SU-DHL-6 (cell line): ENCODE results near the gene LFNG.

ENCODE experiments used
- H2AFZ ChIP-seq: fragments of 200-600 bp; sonication (generic); 2 replicates; pipeline ENCODE4 v1.6.1; 2014; ENCODE audit warnings: low read depth, mild to moderate bottlenecking, moderate library complexity, mixed read lengths, antibody characterized with exemption, low read length; ENCODE audit not compliant: severe bottlenecking
- H3F3A ChIP-seq: fragments of 200-600 bp; shearing (Covaris generic); 2 replicates; pipeline ENCODE4 v1.6.0; 2016; ENCODE audit warnings: antibody characterized with exemption, mild to moderate bottlenecking; ENCODE audit not compliant: insufficient read depth
- H3K27ac ChIP-seq: fragments of 200-600 bp; sonication (generic); 2 replicates; pipeline ENCODE4 v1.5.1; 2016; ENCODE audit warnings: low read depth, mild to moderate bottlenecking, low read length, moderate library complexity, mixed read lengths
- H3K27me3 ChIP-seq: fragments of 200-600 bp; sonication (generic), shearing (Covaris generic); 2 replicates; pipeline ENCODE4 v1.6.0; 2014; ENCODE audit warnings: mild to moderate bottlenecking, low read length
- H3K36me3 ChIP-seq: fragments of 200-600 bp; sonication (generic); 2 replicates; pipeline ENCODE4 v1.6.1; 2014; ENCODE audit warnings: mild to moderate bottlenecking, low read length, mixed read lengths
- H3K4me2 ChIP-seq: fragments of 300-600, 200-600 bp; shearing (Covaris generic), sonication (generic); 2 replicates; pipeline ENCODE4 v1.6.0; 2014; ENCODE audit warnings: low read length, low read depth, mild to moderate bottlenecking; ENCODE audit not compliant: poor library complexity, severe bottlenecking
- H3K4me3 ChIP-seq: fragments of 200-600 bp; sonication (generic); 2 replicates; pipeline ENCODE4 v1.5.1; 2014; ENCODE audit warnings: antibody characterized with exemption, low read length, mild to moderate bottlenecking, mixed read lengths; ENCODE audit not compliant: insufficient read depth, poor library complexity, severe bottlenecking
- H3K79me2 ChIP-seq: fragments of 200-600 bp; sonication (generic); 2 replicates; pipeline ENCODE4 v1.6.1; 2014; ENCODE audit warnings: mild to moderate bottlenecking, low read length, moderate library complexity; ENCODE audit not compliant: insufficient read depth
- H3K9ac ChIP-seq: fragments of 200-600 bp; sonication (generic); 2 replicates; pipeline ENCODE4 v1.7.0; 2014; ENCODE audit warnings: mild to moderate bottlenecking, low read length
- H3K9me2 ChIP-seq: fragments of 200-600 bp; sonication (generic); replicated peaks from 2 replicates; pipeline ENCODE4 v1.6.1; 2014; ENCODE audit warnings: low read length; ENCODE audit not compliant: insufficient read depth
- H3K9me3 ChIP-seq: fragments of 200-600 bp; sonication (generic); 2 replicates; pipeline ENCODE4 v1.6.1; 2014; ENCODE audit warnings: low read length, mixed read lengths; ENCODE audit not compliant: insufficient read depth
- H4K20me1 ChIP-seq: fragments of 200-600 bp; sonication (generic); 2 replicates; pipeline ENCODE4 v1.6.1; 2014; ENCODE audit warnings: low read depth, mild to moderate bottlenecking, antibody characterized with exemption, low read length, moderate library complexity, mixed read lengths
- CTCF ChIP-seq: fragments of 200-600 bp; sonication (generic); IDR thresholded peaks from one replicate; pipeline ENCODE4 v1.5.1; 2017; ENCODE audit warnings: antibody characterized with exemption, mild to moderate bottlenecking, low read length, moderate library complexity; ENCODE audit not compliant: insufficient read depth, poor library complexity, severe bottlenecking
- EZH2phosphoT487 ChIP-seq: fragments of 200-600 bp; sonication (generic), shearing (Covaris generic); conservative IDR thresholded peaks from 2 replicates; pipeline ENCODE4 v1.6.1; 2018; ENCODE audit warnings: mild to moderate bottlenecking, antibody characterized with exemption, low read length, moderate library complexity, mixed read lengths

The LFNG gene

DNA sequence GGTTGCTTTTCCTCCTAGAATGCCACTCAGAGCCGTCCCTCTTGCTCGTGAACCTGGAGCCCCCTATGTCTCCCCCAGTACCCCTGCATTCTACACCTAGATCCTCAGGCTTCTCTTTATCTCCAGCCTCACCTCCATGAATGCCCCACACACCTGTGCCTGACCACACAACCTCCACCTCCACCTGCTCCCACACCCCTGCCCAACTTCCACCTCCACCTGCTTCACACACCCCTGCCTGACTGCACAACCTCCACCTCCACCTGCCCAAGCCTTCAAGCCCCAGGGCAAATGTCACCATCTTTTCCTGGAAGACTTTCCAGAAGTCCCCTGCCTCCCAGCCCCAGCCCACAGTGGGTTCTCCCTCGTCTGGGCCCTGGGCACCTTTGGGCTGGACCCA is 6.9 kb upstream of the LFNG start:
- Histone ChIP-seq H3K4me2 (no peak overlapping the region), H3F3A (no peaks in the 10 kb centered on the region)

GRCh38 chr7:2513702-2514101 is 5.9 kb upstream of the LFNG start:
- Histone ChIP-seq H3F3A (no peaks in the 10 kb centered on the region), H2AFZ (no peak overlapping the region), H3K9me2 (no peaks in the 10 kb centered on the region), H3K9ac (no peak overlapping the region), H3K4me2 (no peak overlapping the region), H4K20me1 (no peaks in the 10 kb centered on the region), H3K27ac (no peak overlapping the region), H3K9me3 (no peaks in the 10 kb centered on the region), H3K79me2 (no peaks in the 10 kb centered on the region), H3K4me3 (no peak overlapping the region), H3K36me3 (no peaks in the 10 kb centered on the region), H3K27me3 (no peaks in the 10 kb centered on the region)
- no peak for TF ChIP-seq EZH2phosphoT487
- TF ChIP-seq CTCF: no peak

More for the DNA sequence above, 6.9 kb upstream of the LFNG start:
- no peak overlapping the region for H3K9ac ChIP-seq
- no peaks in the 10 kb centered on the region for H3K36me3 ChIP-seq
- H3K9me2 ChIP-seq: no peaks in the 10 kb centered on the region
- H3K79me2 ChIP-seq: no peaks in the 10 kb centered on the region
- no peaks in the 10 kb centered on the region for H4K20me1 ChIP-seq
- H3K27ac ChIP-seq: no peak overlapping the region
- H2AFZ ChIP-seq: no peak overlapping the region
- H3K27me3 ChIP-seq: no peaks in the 10 kb centered on the region
- H3K4me3 ChIP-seq: no peak overlapping the region
- TF ChIP-seq CTCF: no peak
- TF ChIP-seq EZH2phosphoT487: no peak
- no peaks in the 10 kb centered on the region for H3K9me3 ChIP-seq

- Histone ChIP-seq H3K9me2 (no peaks in the 10 kb centered on the region), H4K20me1 (no peaks in the 10 kb centered on the region), H3K4me3 (no peak overlapping the region), H3K4me2 (no peak overlapping the region), H3F3A (no peaks in the 10 kb centered on the region), H3K9me3 (no peaks in the 10 kb centered on the region), H3K36me3 (no peaks in the 10 kb centered on the region), H3K27ac (no peak overlapping the region), H3K27me3 (no peaks in the 10 kb centered on the region), H3K9ac (no peak overlapping the region), H3K79me2 (no peaks in the 10 kb centered on the region), H2AFZ (no peak overlapping the region)
- no peak for TF ChIP-seq EZH2phosphoT487
- no peak for TF ChIP-seq CTCF
Observed at GRCh38 chr7:2514473-2515423, 4.8 kb upstream of the LFNG start.
